Measurements from ENCODE around the gene CSNK1D. TPM values are rescaled to one million over a fixed set of nuclear protein-coding genes. Genes with fewer than 3 reads are reported as not detected.

The CSNK1D gene
- total and polyA plus RNA-seq, 12 donors = 23.7 to 185 (median 125) TPM

GRCh38 chr17:82228278-82228841 is 45.1 kb downstream of the CSNK1D start:
- peak overlapping the region; percentile 39 to 95 (median 81) for H3K27ac ChIP-seq
- H3K27me3 ChIP-seq = no peaks in the 10 kb centered on the region
- peak in 1 of 7 donors; percentile 60 for DNase-seq
- peaks cover 0 to 25% of the 10 kb centered on the region in 2 donors for H3K4me1 ChIP-seq (replicated peaks in 1 of 2)
- no peak for TF ChIP-seq CTCF (IDR thresholded peaks at IDR 0.05)
- no peak for TF ChIP-seq POLR2A (IDR thresholded peaks at IDR 0.05)
- H3K36me3 ChIP-seq (replicated peaks in 1 of 2) = no peaks in the 10 kb centered on the region
- intact Hi-C loops (cut with DNase I) = no loop called here
- peak overlapping the region in 2 of 4 donors; percentile 13 to 59 for H3K4me3 ChIP-seq
- WGBS, 4 donors = 24 to 51% (median 38%) methylated on average over 25 to 63 of the region's 63 CpGs
- no peaks in the 10 kb centered on the region for H3K9me3 ChIP-seq (replicated peaks in 1 of 3)

- 73 to 90% (median 75%) methylated on average over 4 to 18 of the region's 18 CpGs for WGBS, 4 donors
- peak in 1 of 7 donors; percentile 21 for DNase-seq
- peak overlapping the region; percentile 39 to 95 (median 81) for H3K27ac ChIP-seq
- TF ChIP-seq CTCF (IDR thresholded peaks at IDR 0.05) (no peak), POLR2A (IDR thresholded peaks at IDR 0.05) (no peak)
- intact Hi-C loops (cut with DNase I) = no loop called here
- H3K4me1 ChIP-seq (replicated peaks in 1 of 2) = peaks cover 0 to 25% of the 10 kb centered on the region in 2 donors
- no peaks in the 10 kb centered on the region for H3K36me3 ChIP-seq (replicated peaks in 1 of 2)
- no peaks in the 10 kb centered on the region for H3K9me3 ChIP-seq (replicated peaks in 1 of 3)
- no peaks in the 10 kb centered on the region for H3K27me3 ChIP-seq
- peak overlapping the region in 1 of 4 donors; percentile 59 for H3K4me3 ChIP-seq
These were observed 45.7 kb downstream of the CSNK1D start for GRCh38 chr17:82227629-82228277.

- H3K9me3 ChIP-seq (replicated peaks in 1 of 3) = no peaks in the 10 kb centered on the region
- H3K27me3 ChIP-seq = no peaks in the 10 kb centered on the region
- intact Hi-C loops (cut with DNase I) = no loop called here
- no peak overlapping the region for H3K4me3 ChIP-seq
- no peak for TF ChIP-seq CTCF (IDR thresholded peaks at IDR 0.05)
- H3K27ac ChIP-seq = no peak overlapping the region
- H3K36me3 ChIP-seq (replicated peaks in 1 of 2) = no peaks in the 10 kb centered on the region
- DNase-seq = peak in 1 of 7 donors; percentile 17
- peaks cover 0 to 20% of the 10 kb centered on the region in 2 donors for H3K4me1 ChIP-seq (replicated peaks in 1 of 2)
- WGBS, 4 donors = 69 to 93% (median 85%) methylated on average over 3 to 16 of the region's 16 CpGs
These were observed 46.5 kb downstream of the CSNK1D start for GRCh38 chr17:82226809-82227628.

DNA sequence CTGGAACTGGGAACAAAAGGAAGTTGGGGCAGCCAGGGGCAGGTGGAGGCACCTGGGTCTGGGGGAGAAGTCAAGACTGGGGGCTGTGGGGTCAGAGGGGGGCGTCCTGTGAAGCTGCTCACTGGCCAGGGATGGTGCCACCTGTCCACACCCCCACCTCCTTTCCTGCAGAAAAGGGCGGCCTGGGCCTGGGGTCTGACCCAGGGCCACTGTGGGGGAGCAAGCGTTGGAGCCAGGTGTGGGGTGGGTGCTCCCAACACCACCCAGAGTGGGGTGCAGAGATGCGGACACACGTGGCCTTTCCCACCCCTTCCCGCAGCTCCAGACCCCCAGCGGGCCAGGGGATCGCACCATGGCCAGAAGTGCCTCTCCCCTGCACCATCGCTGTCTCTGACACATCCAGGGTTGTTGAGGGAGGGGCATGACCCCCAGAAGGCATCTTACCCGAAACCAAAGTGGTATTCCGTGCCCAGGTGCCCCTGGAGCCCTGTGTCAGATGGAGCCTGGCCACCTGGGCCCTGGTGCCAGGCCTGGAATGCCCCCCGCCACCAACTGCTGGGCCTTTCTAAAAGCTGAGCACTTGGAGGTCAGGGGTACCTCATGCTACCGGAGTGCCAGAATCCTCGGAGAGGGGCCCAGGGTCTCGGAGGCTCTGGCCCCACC is 47.2 kb downstream of the CSNK1D start:
- H3K9me3 ChIP-seq (replicated peaks in 1 of 3) = no peaks in the 10 kb centered on the region
- H3K4me3 ChIP-seq = no peak overlapping the region
- no peak overlapping the region for H3K27ac ChIP-seq
- 82 to 89% (median 86%) methylated on average over 3 to 15 of the region's 15 CpGs for WGBS, 4 donors
- no peak for DNase-seq
- intact Hi-C loops (cut with DNase I) = no loop called here
- H3K27me3 ChIP-seq = no peaks in the 10 kb centered on the region
- no peak for TF ChIP-seq POLR2A (IDR thresholded peaks at IDR 0.05)
- H3K4me1 ChIP-seq (replicated peaks in 1 of 2) = peaks cover 0 to 14% of the 10 kb centered on the region in 2 donors
- no peaks in the 10 kb centered on the region for H3K36me3 ChIP-seq (replicated peaks in 1 of 2)

Measured in adrenal gland (tissue), 12 donors.